HFF-Myc (cell line): ENCODE data around the gene KRT72.

Source experiments
- DNase-seq: peaks from one replicate; pipeline ENCODE4 v3.0.0-alpha.2; 2011; ENCODE audit warnings: low read depth; ENCODE audit errors: extremely low read depth
- H3K4me3 ChIP-seq: replicated peaks from 2 replicates; pipeline ENCODE4 v1.5.1; 2011; ENCODE audit warnings: low read depth, mild to moderate bottlenecking, control low read depth, low read length
- CTCF ChIP-seq: IDR thresholded peaks from 2 replicates; pipeline ENCODE4 v1.5.1; 2012; ENCODE audit warnings: mild to moderate bottlenecking, low read depth, low read length, control low read depth; ENCODE audit errors: missing control alignments

KRT72 gene

DNA sequence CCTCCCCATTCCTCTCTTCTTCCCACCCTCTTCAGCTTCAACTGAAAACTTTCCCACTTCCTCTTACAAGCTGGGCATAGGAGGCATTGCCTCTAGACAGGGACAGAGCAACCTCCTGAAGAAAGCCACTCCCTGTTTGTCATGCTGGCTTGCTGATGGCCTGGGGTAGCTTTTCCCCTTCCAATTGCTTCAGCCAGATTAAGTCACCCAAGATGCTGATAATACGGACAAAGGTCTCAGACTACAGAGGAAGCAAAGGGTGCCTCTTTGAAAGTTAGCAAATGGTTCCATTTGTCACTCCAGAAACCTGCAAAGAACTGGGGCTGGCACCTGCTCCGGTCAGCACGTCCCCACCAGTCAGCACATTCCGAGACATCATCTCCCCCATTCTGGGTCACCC lies 44.7 kb upstream of the KRT72 start:
- DNase-seq: no peak
- H3K4me3 ChIP-seq: no peak overlapping the region
- no peak for TF ChIP-seq CTCF

- H3K4me3 ChIP-seq: no peak overlapping the region
- DNase-seq: no peak
- no peak for TF ChIP-seq CTCF
Observed at GRCh38 chr12:52645120-52645761, 44.0 kb upstream of the KRT72 start.

DNA sequence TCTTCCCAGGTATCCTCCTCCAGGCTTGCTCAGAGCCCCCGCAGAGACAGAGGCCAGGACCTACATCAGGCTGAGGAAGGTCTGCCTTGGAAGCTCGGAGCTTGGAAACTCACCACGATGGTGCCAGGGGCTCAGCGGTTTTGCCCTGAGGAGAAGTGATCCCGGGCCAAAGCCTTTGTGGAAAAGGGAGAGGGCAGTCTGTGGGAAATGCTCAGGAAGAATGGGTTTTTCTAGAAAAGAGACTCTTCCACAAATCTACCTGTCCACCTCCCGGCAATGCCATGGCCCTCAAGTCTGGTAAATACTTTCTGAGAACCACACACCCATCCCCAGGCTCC lies 42.8 kb upstream of the KRT72 start:
- DNase-seq: no peak
- no peak for TF ChIP-seq CTCF
- H3K4me3 ChIP-seq: no peak overlapping the region

DNA sequence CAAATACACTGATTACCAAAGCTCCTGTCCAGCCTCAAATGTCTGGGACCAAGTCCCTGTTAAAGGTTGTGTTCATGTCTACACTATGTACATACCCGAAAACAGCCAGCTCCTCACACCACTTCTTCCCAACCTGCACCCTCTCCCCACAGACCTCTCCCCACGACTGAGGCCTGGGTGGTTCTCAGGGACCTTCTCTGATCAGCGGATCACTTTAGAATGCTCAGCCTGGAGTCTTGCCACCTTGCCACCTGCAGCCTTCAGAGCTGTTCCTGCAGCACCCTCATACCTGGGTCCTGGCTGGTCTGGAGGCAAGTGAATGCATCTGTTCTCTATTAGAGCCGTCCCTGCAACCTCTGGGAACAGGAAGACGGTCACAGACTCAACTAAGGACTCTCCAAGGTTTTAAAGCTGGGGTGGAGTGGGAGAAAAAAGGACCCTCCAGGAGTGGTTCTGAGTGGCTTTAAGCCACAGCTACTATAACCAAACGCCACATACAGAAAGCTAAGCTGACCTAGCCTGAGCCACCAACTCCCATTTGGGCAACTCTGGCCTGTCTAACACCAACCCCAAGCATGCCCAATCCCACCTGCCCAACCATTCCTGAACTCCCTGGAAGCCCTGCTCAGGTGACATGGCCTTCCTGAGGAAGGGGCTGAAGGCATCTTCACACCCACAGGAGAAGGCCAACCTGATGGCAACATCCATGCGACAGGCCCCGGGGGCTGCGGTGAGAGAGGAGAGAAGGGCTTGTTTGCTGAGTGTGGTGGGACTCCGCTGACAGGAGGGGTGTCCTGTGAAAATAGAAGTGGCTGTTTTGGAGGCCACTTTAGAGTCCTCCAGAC lies 42.2 kb upstream of the KRT72 start:
- no peak for DNase-seq
- no peak for TF ChIP-seq CTCF
- H3K4me3 ChIP-seq: no peak overlapping the region

- TF ChIP-seq CTCF: no peak
- no peak for DNase-seq
Observed at GRCh38 chr12:52641468-52641867, 40.2 kb upstream of the KRT72 start.

DNA sequence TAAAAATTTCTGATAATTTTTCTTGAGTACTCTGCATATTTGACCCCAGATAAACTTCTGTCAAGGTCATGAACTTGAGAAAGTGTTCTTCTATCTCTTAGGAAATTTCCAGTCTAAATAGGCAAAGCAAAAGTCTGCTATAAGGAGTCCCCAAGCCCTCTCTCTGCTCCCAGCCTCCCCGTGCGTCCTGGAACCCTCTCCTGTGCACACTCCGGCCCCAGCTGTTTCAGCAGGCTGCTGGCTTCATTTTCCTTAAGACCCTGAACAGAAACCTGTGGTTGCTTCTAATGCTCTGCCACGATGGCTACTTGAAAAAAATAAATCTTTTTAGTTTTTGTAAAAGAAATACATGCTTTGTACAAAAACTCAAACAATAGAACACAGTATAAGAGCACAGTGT lies 36.0 kb upstream of the KRT72 start:
- no peak for DNase-seq
- no peak overlapping the region for H3K4me3 ChIP-seq
- TF ChIP-seq CTCF: no peak

More at GRCh38 chr12:52641468-52641867, 40.2 kb upstream of the KRT72 start:
- H3K4me3 ChIP-seq: no peak overlapping the region
